GM21367 (cell line): ENCODE data around the gene GAGE12E.
"Not testable (repeated sequence)": the region's sequence is repeated elsewhere in the genome, so short reads cannot be mapped to it uniquely, and the experiment has no call there.

ENCODE experiments used
- ATAC-seq: cut with Tn5 transposase; IDR thresholded peaks from one replicate; pipeline ENCODE4 v1.9.1; 2021; ENCODE audit not compliant: unreplicated experiment

GAGE12E gene

GRCh38 chrX:49550989-49551388, at the start of gene GAGE12E:
Gene GAGE12E (plus strand): TSS chrX:49551289. CDS start chrX:49552444, 1,155 bp downstream.
- ATAC-seq = not testable (repeated sequence)

DNA sequence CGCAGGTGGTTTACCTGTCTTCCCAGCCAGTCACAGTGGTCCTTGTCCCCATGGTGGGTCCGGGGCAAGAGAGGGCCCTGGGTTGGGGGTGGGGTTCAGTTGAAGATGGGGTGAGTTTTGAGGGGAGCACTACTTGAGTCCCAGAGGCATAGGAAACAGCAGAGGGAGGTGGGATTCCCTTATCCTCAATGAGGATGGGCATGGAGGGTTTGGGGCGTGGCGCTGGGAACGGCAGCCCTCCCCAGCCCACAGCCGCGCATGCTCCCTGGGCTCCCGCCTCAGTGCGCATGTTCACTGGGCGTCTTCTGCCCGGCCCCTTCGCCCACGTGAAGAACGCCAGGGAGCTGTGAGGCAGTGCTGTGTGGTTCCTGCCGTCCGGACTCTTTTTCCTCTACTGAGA, 19.2 kb upstream of the GAGE12E start, which contains the start of gene GAGE12C:
TSS of gene GAGE12C (plus strand) at position 301 of the 400 bp plus-strand sequence. CDS start 1,155 bp downstream, outside the sequence.
- ATAC-seq = not testable (repeated sequence)

- ATAC-seq = not testable (repeated sequence)
Measured at GRCh38 chrX:49541433-49541832, 9.7 kb upstream of the GAGE12E start, which contains the start of gene GAGE12D. Gene GAGE12D (plus strand): TSS chrX:49541733. CDS start chrX:49542888, 1,155 bp downstream.

DNA sequence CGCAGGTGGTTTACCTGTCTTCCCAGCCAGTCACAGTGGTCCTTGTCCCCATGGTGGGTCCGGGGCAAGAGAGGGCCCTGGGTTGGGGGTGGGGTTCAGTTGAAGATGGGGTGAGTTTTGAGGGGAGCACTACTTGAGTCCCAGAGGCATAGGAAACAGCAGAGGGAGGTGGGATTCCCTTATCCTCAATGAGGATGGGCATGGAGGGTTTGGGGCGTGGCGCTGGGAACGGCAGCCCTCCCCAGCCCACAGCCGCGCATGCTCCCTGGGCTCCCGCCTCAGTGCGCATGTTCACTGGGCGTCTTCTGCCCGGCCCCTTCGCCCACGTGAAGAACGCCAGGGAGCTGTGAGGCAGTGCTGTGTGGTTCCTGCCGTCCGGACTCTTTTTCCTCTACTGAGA, 9.5 kb downstream of the GAGE12E start, which contains the start of gene GAGE12F:
TSS of gene GAGE12F (plus strand) at position 301 of the 400 bp plus-strand sequence. CDS start 1,155 bp downstream, outside the sequence.
- not testable (repeated sequence) for ATAC-seq

- not testable (repeated sequence) for ATAC-seq
Measured at GRCh38 chrX:49568728-49569127, 17.6 kb downstream of the GAGE12E start.

DNA sequence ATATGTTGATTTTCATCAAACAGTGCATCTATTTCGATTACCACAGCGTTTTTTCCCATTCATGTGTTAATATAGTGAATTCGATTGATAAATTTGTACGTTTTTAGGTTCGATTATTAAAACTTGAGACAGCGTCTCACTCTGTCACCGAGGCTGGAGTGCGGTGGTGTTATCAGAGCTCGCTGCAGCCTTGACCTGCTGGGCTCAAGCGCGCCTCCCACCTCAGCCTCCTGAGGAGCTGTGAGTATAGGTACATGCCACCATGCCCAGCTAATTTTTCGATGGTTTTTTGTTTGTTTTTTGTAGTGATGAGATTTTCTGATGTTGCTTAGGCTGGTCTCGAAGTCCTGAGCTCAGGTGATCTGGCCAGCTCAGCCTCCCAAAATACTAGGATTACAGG, 18.1 kb downstream of the GAGE12E start:
- ATAC-seq = not testable (repeated sequence)

DNA sequence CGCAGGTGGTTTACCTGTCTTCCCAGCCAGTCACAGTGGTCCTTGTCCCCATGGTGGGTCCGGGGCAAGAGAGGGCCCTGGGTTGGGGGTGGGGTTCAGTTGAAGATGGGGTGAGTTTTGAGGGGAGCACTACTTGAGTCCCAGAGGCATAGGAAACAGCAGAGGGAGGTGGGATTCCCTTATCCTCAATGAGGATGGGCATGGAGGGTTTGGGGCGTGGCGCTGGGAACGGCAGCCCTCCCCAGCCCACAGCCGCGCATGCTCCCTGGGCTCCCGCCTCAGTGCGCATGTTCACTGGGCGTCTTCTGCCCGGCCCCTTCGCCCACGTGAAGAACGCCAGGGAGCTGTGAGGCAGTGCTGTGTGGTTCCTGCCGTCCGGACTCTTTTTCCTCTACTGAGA, 19.0 kb downstream of the GAGE12E start, which contains the start of gene GAGE12G:
TSS of gene GAGE12G (plus strand) at position 301 of the 400 bp plus-strand sequence. CDS start 1,155 bp downstream, outside the sequence.
- not testable (repeated sequence) for ATAC-seq

DNA sequence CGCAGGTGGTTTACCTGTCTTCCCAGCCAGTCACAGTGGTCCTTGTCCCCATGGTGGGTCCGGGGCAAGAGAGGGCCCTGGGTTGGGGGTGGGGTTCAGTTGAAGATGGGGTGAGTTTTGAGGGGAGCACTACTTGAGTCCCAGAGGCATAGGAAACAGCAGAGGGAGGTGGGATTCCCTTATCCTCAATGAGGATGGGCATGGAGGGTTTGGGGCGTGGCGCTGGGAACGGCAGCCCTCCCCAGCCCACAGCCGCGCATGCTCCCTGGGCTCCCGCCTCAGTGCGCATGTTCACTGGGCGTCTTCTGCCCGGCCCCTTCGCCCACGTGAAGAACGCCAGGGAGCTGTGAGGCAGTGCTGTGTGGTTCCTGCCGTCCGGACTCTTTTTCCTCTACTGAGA, 28.6 kb downstream of the GAGE12E start, which contains the start of gene GAGE12H:
TSS of gene GAGE12H (plus strand) at position 301 of the 400 bp plus-strand sequence. CDS start 1,155 bp downstream, outside the sequence.
- not testable (repeated sequence) for ATAC-seq

GRCh38 chrX:49589196-49589595, 38.1 kb downstream of the GAGE12E start, which contains the start of gene GAGE2A:
Gene GAGE2A (plus strand): TSS chrX:49589496. CDS start chrX:49590651, 1,155 bp downstream.
- ATAC-seq = not testable (repeated sequence)

GRCh38 chrX:49589769-49590478, 38.8 kb downstream of the GAGE12E start:
- ATAC-seq = not testable (repeated sequence)

DNA sequence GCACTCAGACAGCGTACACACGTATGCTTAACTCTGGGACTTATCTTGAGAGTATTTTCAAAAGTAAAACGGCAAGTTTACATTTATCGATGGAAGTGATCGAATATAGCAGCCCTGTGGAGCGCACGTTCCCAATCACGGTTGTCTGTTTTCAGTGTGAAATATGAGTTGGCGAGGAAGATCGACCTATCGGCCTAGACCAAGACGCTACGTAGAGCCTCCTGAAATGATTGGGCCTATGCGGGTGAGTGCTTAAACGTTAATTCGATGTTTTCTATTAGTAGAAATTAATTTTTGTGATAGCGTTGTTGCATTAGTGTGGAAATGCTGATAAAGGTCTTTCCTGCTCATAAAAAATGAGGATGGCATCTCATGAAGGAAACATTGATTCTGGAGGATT, 39.4 kb downstream of the GAGE12E start:
- not testable (repeated sequence) for ATAC-seq

GRCh38 chrX:49598720-49599119, 47.6 kb downstream of the GAGE12E start, which contains the start of gene GAGE1:
Gene GAGE1 (plus strand): TSS chrX:49599020. CDS start chrX:49600175, 1,155 bp downstream.
- not testable (repeated sequence) for ATAC-seq
